GM06990 (cell line): ENCODE results near the gene PHIP.

Experiments used
- DNase-seq: peaks from one replicate; pipeline ENCODE4 v3.0.0-alpha.2; 2011; ENCODE audit not compliant: insufficient read length; ENCODE audit errors: extremely low read depth
- H3K27me3 ChIP-seq: replicated peaks from 2 replicates; pipeline ENCODE4 v1.6.0; 2011; ENCODE audit warnings: low read length; ENCODE audit not compliant: control insufficient read depth, insufficient read depth
- H3K36me3 ChIP-seq: 2 replicates; pipeline ENCODE4 v1.5.1; 2011; ENCODE audit warnings: low read length; ENCODE audit not compliant: control insufficient read depth, insufficient read depth
- H3K4me3 ChIP-seq: replicated peaks from 2 replicates; pipeline ENCODE4 v1.5.1; 2011; ENCODE audit warnings: low read depth, mild to moderate bottlenecking, control low read depth, low read length
- CTCF ChIP-seq: IDR thresholded peaks from 2 replicates; pipeline ENCODE4 v1.5.1; 2011; ENCODE audit warnings: low read length, control low read depth, mild to moderate bottlenecking, inconsistent platforms; ENCODE audit not compliant: insufficient read depth, poor library complexity, severe bottlenecking

PHIP gene

GRCh38 chr6:79031821-79032590 is 46.0 kb downstream of the PHIP start:
- no peak for DNase-seq
- no peaks in the 10 kb centered on the region; the same call in 1 of the 2 replicates for H3K36me3 ChIP-seq

GRCh38 chr6:79030511-79030910 is 47.5 kb downstream of the PHIP start:
- Histone ChIP-seq H3K4me3 (no peak overlapping the region), H3K27me3 (no peaks in the 10 kb centered on the region), H3K36me3 (no peaks in the 10 kb centered on the region; the same call in 1 of the 2 replicates)
- TF ChIP-seq CTCF: no peak
- DNase-seq: no peak

More at GRCh38 chr6:79031821-79032590, 46.0 kb downstream of the PHIP start:
- TF ChIP-seq CTCF: no peak
- H3K27me3 ChIP-seq: no peaks in the 10 kb centered on the region
- H3K4me3 ChIP-seq: no peak overlapping the region

- no peak for DNase-seq
- Histone ChIP-seq H3K27me3 (no peaks in the 10 kb centered on the region), H3K36me3 (no peaks in the 10 kb centered on the region; the same call in 1 of the 2 replicates), H3K4me3 (no peak overlapping the region)
- TF ChIP-seq CTCF: no peak
Measured at GRCh38 chr6:79030023-79030422, 48.0 kb downstream of the PHIP start.

GRCh38 chr6:79028641-79029314 is 49.3 kb downstream of the PHIP start:
- no peak for DNase-seq
- Histone ChIP-seq H3K36me3 (no peaks in the 10 kb centered on the region; the same call in 1 of the 2 replicates), H3K4me3 (no peak overlapping the region), H3K27me3 (no peaks in the 10 kb centered on the region)
- TF ChIP-seq CTCF: no peak

- H3K36me3 ChIP-seq: peaks cover 2% of the 10 kb centered on the region
- DNase-seq: no peak
- H3K4me3 ChIP-seq: no peak overlapping the region
- no peaks in the 10 kb centered on the region for H3K27me3 ChIP-seq
- TF ChIP-seq CTCF: no peak
Measured at GRCh38 chr6:79011940-79012339, 66.1 kb downstream of the PHIP start.
